ENCODE measurements around the gene LCN2.
A peak's percentile ranks its signal among the peaks of the same experiment; 100 is the strongest.

The LCN2 gene

GRCh38 chr9:128155736-128156500, 6.7 kb downstream of the LCN2 start:
- H3K4me3 ChIP-seq (ENCODE audit: low read length) = no peak overlapping the region

GRCh38 chr9:128159522-128159783, 10.2 kb downstream of the LCN2 start:
- no peak for TF ChIP-seq ZNF274 (IDR thresholded peaks at IDR 0.05; ENCODE audit: low read depth, low read length)
- peak overlapping the region; percentile 57; the same call in 1 of the 2 replicates for H3K4me3 ChIP-seq (ENCODE audit: low read length)

More at GRCh38 chr9:128155736-128156500, 6.7 kb downstream of the LCN2 start:
- TF ChIP-seq ZNF274 (IDR thresholded peaks at IDR 0.05; ENCODE audit: low read depth, low read length) = no peak

- no peak for TF ChIP-seq ZNF274 (IDR thresholded peaks at IDR 0.05; ENCODE audit: low read depth, low read length)
- peak within 1 kb of the TSS; percentile 97 for H3K4me3 ChIP-seq (ENCODE audit: low read length)
Observed at GRCh38 chr9:128159784-128160602, 10.7 kb downstream of the LCN2 start, which contains the start of gene BBLN. BBLN (plus strand) TSS chr9:128160265; CDS start chr9:128160408, 143 bp downstream.

GRCh38 chr9:128160603-128160987, 11.3 kb downstream of the LCN2 start:
- TF ChIP-seq ZNF274 (IDR thresholded peaks at IDR 0.05; ENCODE audit: low read depth, low read length) = no peak

DNA sequence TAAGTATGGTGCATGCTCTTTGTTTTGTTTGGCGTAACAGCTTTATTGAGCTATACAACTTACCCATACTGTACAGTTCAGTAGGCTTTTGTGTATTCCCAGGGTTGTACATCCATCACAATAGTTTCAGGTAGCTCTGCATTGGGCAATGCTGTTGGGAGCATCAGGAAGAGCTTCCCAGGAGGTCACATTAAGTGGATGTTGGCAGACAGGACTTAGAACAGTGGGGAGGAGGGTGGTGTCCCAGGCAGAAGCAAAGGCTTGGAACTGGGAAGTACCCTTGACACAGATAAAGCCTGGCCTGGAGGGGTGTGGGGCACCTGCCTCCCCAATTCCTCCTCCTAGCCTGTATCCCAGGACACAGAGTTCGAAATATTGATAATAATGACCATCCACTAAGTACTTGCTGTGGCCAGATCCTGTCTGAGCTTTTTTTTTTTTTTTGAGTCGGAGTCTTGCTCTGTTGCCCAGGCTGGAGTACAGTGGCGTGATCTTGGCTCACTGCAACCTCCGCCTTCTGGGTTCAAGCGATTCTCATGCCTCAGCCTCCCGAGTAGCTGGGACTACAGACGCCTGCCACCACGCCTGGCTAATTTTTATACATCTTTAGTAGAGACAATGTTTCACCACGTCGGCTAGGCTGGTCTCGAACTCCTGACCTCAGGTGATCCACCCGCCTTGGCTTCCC, 12.1 kb downstream of the LCN2 start:
- no peak overlapping the region for H3K4me3 ChIP-seq (ENCODE audit: low read length)
- no peak for TF ChIP-seq ZNF274 (IDR thresholded peaks at IDR 0.05; ENCODE audit: low read depth, low read length)

More at GRCh38 chr9:128160603-128160987, 11.3 kb downstream of the LCN2 start:
- peak overlapping the region; percentile 97 for H3K4me3 ChIP-seq (ENCODE audit: low read length)

- no peak overlapping the region for H3K4me3 ChIP-seq (ENCODE audit: low read length)
- no peak for TF ChIP-seq ZNF274 (IDR thresholded peaks at IDR 0.05; ENCODE audit: low read depth, low read length)
Observed at GRCh38 chr9:128162215-128163026, 13.2 kb downstream of the LCN2 start.

GRCh38 chr9:128163027-128163515, 13.8 kb downstream of the LCN2 start:
- no peak for TF ChIP-seq ZNF274 (IDR thresholded peaks at IDR 0.05; ENCODE audit: low read depth, low read length)
- H3K4me3 ChIP-seq (ENCODE audit: low read length) = no peak overlapping the region

DNA sequence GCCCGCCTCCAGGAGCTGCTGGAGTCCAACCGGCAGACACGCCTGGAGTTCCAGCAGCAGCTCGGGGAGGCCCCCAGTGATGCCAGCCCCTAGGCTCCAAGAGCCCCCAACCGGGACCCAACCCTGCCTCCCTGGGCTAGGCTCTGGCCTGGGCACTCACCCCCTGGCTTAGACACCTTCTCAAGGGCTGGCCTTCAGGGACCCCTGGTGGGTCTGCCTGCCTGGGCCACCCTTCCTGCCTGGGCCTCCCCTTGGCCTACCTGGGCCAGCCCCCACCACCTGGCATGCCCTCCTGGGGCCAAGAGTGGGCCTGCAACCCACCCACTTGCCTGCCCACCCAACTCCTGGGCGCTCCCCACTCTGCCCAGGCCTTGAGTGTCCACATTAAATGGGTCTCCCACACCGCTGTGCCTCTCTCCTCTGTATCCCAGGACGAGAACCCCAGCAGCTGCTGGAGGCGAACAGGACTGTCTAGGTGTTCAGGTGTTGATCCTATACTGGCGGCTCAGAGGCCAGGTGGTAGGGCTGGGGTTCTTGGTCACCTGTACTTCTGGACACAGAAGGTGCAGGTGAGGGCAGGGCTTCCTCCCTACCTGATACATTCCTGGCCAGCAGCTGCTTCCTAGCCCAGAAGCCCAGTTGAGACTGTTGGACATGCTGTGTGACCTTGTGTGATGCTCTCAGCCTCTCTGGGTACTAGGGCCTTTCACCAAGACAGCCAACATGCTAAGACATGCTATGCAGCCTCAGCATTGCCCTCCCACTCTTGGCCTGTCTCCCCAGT, 14.5 kb downstream of the LCN2 start:
- no peak for TF ChIP-seq ZNF274 (IDR thresholded peaks at IDR 0.05; ENCODE audit: low read depth, low read length)
- H3K4me3 ChIP-seq (ENCODE audit: low read length) = no peak overlapping the region

DNA sequence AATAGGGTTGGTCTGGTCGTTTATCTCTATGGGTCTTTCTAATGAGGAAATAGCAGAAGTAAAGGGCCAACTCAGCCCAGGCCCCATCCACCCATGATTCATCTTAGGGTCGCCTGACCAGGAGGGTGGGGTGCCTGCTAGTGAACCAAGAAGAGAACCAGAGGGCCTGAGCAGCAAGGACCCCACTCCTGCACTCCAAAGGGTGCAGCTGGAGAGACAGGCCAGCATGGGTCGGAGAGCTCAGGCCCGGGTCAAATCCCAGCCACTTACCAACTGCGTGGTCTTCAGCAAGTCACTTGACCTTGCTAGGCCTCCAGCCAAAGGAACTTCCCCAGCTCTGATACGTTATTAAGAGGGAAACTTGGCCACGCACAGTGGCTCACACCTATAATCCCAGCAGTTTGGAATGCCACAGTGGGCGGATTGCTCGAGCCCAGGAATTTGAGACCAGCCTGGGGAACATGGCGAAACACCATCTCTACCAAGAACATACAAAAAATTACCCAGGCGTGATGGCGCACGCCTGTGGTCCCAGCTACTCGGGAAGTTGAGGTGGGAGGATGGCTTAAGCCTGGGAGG, 15.1 kb downstream of the LCN2 start:
- TF ChIP-seq ZNF274 (IDR thresholded peaks at IDR 0.05; ENCODE audit: low read depth, low read length) = no peak
- H3K4me3 ChIP-seq (ENCODE audit: low read length) = no peak overlapping the region

GRCh38 chr9:128166169-128166568, 16.9 kb downstream of the LCN2 start:
- no peak for TF ChIP-seq ZNF274 (IDR thresholded peaks at IDR 0.05; ENCODE audit: low read depth, low read length)
- H3K4me3 ChIP-seq (ENCODE audit: low read length) = no peak overlapping the region

GRCh38 chr9:128167209-128167608, 18.0 kb downstream of the LCN2 start:
- H3K4me3 ChIP-seq (ENCODE audit: low read length) = no peak overlapping the region
- no peak for TF ChIP-seq ZNF274 (IDR thresholded peaks at IDR 0.05; ENCODE audit: low read depth, low read length)

DNA sequence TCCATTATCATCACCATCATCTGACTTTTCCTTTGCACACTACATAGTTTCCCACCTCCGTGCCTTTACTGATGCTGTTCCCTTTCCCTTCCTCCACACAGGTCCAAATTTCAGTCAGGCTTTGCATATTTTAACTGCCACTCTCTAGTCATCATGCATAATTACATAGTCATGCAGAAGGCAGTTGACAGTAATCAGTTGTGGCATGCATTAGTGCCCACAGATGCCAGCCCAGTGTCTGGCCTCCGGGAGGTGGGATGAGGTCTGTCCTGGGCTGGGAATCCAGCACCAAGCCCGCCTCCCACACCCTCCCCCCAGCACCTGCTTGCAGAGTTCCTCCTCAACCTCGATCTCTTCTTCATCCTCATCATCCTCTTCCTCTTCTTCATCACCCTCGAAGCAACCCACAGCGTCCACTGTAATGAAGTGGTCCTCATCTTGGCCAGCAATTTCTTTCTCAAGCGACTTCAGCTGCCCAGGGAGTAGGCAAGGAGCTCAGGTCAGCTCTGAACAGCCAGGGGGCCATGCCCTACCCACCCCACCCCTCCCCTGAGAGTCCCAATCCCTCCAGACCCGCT, 19.6 kb downstream of the LCN2 start:
- H3K4me3 ChIP-seq (ENCODE audit: low read length) = no peak overlapping the region
- no peak for TF ChIP-seq ZNF274 (IDR thresholded peaks at IDR 0.05; ENCODE audit: low read depth, low read length)
